ENCODE results near the gene FSD2.
"Not testable (repeated sequence)": the region's sequence is repeated elsewhere in the genome, so short reads cannot be mapped to it uniquely, and the experiment has no call there.

FSD2 gene

GRCh38 chr15:82831894-82832600, 26.2 kb upstream of the FSD2 start:
- DNase-seq, result no peak

DNA sequence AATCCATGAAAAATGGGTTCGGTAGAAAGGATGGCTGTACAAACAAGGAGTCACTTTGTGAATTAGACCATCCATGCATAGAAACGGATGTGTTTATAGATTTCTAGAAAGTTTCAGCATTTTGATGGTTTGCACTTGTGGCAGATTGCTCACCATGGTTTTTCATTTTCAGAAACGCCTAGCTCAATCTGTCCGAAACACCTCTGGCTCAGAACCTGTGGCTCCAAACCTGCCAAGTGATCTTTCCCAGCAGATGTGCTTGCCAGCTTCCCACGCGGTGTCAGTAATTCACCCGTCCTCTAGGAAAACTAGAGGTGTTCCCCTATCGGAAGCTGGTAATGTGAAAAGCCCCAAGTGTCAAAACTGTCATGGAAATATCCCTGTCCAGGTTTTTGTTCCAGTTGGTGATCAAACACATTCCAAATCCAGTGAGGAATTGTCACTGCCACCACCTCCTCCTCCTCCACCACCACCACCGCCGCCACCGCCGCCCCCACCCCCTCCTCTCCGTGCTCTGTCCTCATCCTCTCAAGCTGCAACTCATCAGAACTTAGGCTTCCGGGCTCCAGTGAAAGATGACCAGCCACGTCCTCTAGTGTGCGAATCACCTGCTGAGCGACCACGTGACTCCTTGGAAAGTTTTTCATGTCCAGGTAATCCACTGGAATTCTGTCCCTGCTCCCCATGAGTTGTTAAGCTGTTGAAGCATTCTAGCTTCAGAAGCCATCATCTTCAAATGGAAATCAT, 24.7 kb upstream of the FSD2 start:
- no peak for DNase-seq

GRCh38 chr15:82829234-82829633, 23.4 kb upstream of the FSD2 start:
- DNase-seq, result no peak

DNA sequence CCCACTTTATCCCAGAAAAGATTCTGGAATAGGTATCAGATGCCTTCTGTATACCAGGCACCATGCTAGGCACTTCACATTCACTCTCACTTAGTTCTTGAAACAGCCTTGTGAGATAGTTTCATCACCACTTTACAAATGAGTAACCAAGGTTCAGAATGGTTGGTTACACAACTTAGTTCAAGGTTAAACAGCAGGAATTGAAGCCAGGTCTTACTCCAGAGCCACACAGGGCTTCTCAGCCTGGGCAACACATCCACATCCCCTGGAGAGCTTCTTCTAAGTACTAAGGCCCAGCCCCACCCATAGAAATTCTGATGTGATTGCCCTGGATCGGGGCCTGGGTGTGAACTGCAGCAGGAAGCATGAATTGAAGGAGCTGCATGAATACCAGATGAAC, 22.2 kb upstream of the FSD2 start:
- no peak for DNase-seq

- DNase-seq, result no peak
These were observed 17.2 kb upstream of the FSD2 start for GRCh38 chr15:82823049-82823448.

DNA sequence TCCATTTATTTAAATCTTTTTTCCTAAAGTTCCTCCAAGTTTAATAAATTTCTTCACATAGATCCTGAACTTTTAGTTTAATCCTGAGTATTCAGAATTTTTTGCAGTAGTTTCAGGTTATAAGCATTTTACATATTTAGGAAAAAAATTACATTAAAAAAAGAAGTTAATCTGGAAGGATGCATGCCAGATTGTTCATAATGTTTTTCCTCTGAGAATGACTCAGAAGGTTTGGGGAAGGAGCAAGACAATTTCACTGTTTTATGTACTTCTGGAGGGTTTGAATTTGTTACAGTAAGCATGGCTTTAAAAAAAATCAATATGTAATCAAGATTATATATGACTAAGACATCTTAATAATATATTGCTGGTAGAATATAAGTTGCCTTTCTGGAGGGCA, 16.0 kb upstream of the FSD2 start:
- not testable (repeated sequence) for DNase-seq

DNA sequence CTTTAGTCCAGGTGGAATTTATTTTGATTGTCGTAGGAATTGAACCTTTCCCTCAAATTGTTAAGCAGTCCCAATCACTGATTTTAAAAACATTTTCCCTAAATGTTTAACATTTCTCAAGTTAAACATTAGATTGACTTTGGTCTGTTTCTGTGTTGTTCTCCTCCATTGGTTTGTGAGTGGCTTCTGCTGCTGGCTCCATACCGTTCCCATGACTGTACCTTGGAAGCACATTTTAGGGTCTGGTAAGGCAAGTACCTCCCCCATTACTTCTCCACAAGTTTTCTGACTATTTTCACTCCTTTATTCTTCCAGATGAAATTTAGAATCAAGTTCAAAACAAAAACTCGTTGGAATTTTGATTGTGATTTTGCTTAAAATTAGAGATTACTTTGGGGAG, 15.5 kb upstream of the FSD2 start:
- DNase-seq, result not testable (repeated sequence)

DNA sequence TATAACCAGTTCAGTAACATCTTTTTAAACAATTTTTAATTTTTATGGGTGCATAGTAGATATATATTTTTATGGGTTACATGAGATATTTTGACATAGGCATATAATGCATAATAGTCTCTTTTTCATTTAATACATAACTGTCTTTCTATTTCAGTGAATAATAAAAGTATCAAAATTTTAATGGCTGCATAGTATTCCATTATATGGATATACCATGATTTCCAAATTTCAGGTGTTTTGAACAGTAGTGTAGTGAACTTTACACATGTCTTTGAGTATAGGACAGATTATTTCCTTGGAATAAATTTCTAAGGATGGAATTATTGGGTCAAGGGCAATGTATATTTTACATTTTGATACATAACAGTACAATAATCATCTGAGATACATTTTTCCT, 14.3 kb upstream of the FSD2 start:
- no peak for DNase-seq

DNA sequence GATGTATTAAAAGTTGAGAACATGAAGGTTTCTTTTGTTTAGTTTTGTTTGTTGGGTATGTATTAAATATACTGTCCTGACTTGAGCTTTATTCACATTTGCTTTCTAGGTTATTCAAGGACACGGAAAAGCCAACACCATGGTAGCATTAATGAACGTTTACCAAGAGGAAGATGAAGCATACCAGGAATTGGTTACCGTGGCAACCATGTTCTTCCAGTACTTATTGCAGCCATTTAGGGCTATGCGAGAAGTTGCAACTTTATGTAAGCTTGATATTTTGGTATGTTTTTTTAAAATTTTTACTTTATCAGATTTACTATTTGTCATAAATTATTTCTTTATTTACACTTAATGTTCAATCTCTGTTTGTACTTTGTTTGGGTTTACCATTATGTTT, 7.1 kb upstream of the FSD2 start:
- no peak for DNase-seq

GRCh38 chr15:82810890-82811426, 5.1 kb upstream of the FSD2 start:
- DNase-seq, result peak in 2 of 51 donors; percentile 12 to 25

DNA sequence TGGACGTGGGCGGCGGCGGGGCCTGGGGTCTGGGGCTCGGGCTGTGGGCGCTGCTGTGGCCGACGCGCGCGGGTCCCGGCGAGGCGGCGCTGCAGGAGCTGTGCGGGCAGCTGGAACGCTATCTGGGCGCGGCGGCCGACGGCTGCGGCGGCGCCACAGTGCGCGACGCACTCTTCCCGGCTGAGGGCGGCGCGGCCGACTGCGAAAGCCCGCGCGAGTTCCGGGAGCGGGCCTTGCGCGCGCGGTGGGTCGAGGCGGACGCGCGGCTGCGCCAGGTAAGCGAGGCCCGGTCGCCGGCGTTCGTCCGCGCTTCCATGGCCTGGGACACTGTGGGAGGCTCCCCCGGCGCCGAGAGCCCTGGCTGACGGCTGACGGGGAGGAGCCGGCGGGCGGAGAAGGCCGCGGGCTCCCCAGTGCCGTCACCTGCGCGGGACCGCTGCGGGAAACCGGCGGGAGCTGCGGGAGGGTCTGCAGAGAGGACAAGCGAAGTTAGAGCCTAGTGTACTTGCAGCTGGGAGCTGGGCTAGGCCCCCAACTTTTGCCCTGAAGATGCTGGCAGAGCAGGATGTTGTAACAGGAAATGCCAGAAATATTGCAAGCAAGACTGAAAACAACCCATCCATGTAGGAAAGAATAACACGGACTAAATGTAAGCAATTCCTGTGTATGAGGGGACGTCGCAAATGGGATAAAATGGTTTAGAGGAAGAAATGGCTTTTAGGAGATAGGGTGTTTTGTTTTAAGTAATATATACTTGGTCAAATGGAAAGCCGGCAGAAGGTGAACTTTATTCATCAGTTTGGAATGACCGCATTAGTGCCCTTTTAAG, 4.4 kb upstream of the FSD2 start:
- peak in 15 of 51 donors; percentile 14 to 69 (median 39) for DNase-seq

GRCh38 chr15:82809308-82810060, 3.6 kb upstream of the FSD2 start, which contains the start of gene WHAMM:
TSS of gene WHAMM (plus strand) at chr15:82809628. CDS start at chr15:82809727, 99 bp downstream.
- DNase-seq, result peak; percentile 73 to 99 (median 96)

- DNase-seq, result peak in 1 of 51 donors; percentile 23
These were observed 2.8 kb upstream of the FSD2 start for GRCh38 chr15:82808634-82809041.

DNA sequence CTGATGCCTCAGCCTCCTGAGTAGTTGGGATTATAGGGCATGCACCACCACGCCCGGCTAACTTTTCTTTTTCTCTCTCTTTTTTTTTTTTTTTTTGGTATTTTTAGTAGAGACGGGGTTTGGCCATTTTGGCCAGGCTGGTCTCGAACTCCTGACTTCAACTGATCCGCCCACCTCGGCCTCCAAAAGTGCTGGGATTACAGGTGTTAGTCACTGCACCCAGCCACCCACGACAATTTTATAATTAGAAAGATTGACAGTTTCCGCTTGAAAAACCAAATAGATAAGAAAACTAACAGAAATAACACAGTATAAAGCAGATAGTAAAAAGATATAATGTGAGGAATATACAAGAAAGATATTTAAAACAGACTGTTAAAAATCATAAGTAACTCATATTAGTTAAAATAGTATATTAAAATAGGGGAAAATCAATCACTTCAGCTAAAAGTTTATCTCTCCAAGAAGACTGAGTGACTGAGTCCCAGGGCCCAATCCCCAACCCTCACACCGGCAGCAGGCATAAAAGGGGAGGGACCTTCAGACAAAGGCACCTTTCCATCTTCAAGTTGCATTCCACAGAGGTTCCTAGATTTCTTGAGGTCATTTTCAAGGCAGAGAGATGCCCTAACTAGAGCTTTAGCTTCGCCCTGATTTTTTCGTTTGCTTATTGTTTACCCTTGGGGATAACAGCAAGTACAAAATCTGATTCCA, 2.2 kb upstream of the FSD2 start:
- no peak for DNase-seq

DNA sequence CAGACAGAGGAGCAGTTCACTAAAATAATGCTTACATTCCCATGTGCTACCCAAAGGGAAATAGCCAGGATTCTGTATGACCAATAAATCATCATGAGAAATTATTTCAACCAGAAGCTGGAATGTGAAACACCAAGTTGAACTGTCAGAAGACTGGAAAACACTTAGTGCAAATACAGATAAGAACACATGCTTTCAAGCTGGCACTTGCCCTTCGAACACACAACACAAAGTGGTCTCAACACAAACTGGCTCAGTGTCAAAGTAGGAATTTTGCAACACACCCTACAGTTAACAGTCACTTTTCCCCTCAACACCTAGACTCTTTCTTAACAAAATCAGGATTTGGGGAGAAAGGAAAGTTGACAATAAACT, 1.3 kb downstream of the FSD2 start:
- DNase-seq, result no peak

GRCh38 chr15:82803793-82804574, 1.9 kb downstream of the FSD2 start:
- no peak for DNase-seq

DNA sequence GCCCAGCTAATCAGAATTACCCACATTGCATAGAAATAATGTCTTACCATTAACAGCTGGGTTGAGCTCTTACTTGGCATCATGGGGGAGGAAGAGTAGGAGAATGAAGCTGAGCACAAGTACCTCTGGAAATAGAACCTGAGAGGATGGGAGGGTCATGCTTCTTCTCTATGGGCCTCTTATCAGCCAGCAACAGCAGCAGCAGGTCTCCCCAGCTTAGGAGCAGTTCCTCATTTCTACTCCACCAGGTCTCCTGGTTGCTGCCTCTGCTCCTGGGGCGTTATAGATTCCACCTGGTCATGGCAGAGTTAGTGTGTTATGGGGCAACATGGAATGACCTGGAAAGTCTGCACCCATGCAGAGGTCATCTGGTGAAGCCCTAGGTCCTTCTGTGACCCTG, 3.4 kb downstream of the FSD2 start:
- no peak for DNase-seq

GRCh38 chr15:82799183-82799841, 6.6 kb downstream of the FSD2 start:
- no peak for DNase-seq

Measured in hypothalamus (tissue), 51 donors.